ENCODE measurements around the gene YAP1. TPM values are rescaled to one million over a fixed set of nuclear protein-coding genes. Genes with fewer than 3 reads are reported as not detected.

YAP1 gene
- total and polyA plus RNA-seq, 3 donors from 2014 or later = 44.2 to 144 (median 110) TPM

- Histone ChIP-seq H3K9me3 (no peaks in the 10 kb centered on the region), H3K4me3 (peak overlapping the region; percentile 78 to 94), H3K27me3 (no peaks in the 10 kb centered on the region), H3K4me1 (peaks cover 11% of the 10 kb centered on the region), H3K36me3 (ENCODE audit: low read depth, missing control alignments) (no peaks in the 10 kb centered on the region), H3K27ac (peak overlapping the region; percentile 96 to 98)
- 3% methylated on average over 23 of the region's 31 CpGs; no CpG with 5 or more reads in 1 of the 2 donors for WGBS, 2 donors
- intact Hi-C loops (cut with DNase I; ENCODE audit: low total_unique reads) = no loop called here
- no peak for TF ChIP-seq CTCF (IDR thresholded peaks at IDR 0.05)
- TF ChIP-seq POLR2A (IDR thresholded peaks at IDR 0.05) = no peak
- DNase-seq = no peak
These were observed 439 bp downstream of the YAP1 start for GRCh38 chr11:102110761-102111010.

GRCh38 chr11:102111011-102111786, 952 bp downstream of the YAP1 start:
- no peaks in the 10 kb centered on the region for H3K36me3 ChIP-seq (ENCODE audit: low read depth, missing control alignments)
- TF ChIP-seq CTCF (IDR thresholded peaks at IDR 0.05) (no peak), POLR2A (IDR thresholded peaks at IDR 0.05) (no peak)
- intact Hi-C loops (cut with DNase I; ENCODE audit: low total_unique reads) = no loop called here
- no peaks in the 10 kb centered on the region for H3K9me3 ChIP-seq
- peak; percentile 84 for DNase-seq
- H3K27ac ChIP-seq = peak overlapping the region; percentile 96 to 98
- no peaks in the 10 kb centered on the region for H3K27me3 ChIP-seq
- peak overlapping the region; percentile 78 to 94 for H3K4me3 ChIP-seq
- WGBS, 2 donors = 1 to 2% methylated on average over 18 to 61 of the region's 61 CpGs
- H3K4me1 ChIP-seq = peaks cover 15% of the 10 kb centered on the region

- Histone ChIP-seq H3K27ac (peak overlapping the region; percentile 96 to 98), H3K27me3 (no peaks in the 10 kb centered on the region), H3K4me3 (peak overlapping the region; percentile 78 to 94), H3K9me3 (no peaks in the 10 kb centered on the region), H3K36me3 (ENCODE audit: low read depth, missing control alignments) (no peaks in the 10 kb centered on the region), H3K4me1 (peaks cover 23% of the 10 kb centered on the region)
- WGBS, 2 donors = 0 to 1% methylated on average over 20 of the region's 20 CpGs
- TF ChIP-seq CTCF (IDR thresholded peaks at IDR 0.05) = no peak
- no peak for TF ChIP-seq POLR2A (IDR thresholded peaks at IDR 0.05)
- peak; percentile 60 for DNase-seq
- intact Hi-C loops (cut with DNase I; ENCODE audit: low total_unique reads) = no loop called here
These were observed 1.7 kb downstream of the YAP1 start for GRCh38 chr11:102111787-102112508.

GRCh38 chr11:102112509-102112821, 2.2 kb downstream of the YAP1 start:
- H3K9me3 ChIP-seq = no peaks in the 10 kb centered on the region
- DNase-seq = peak; percentile 22
- WGBS, 2 donors = 9% methylated on average over 5 of the region's 5 CpGs
- no peak for TF ChIP-seq POLR2A (IDR thresholded peaks at IDR 0.05)
- TF ChIP-seq CTCF (IDR thresholded peaks at IDR 0.05) = no peak
- H3K4me3 ChIP-seq = peak overlapping the region; percentile 78 to 94
- no peaks in the 10 kb centered on the region for H3K36me3 ChIP-seq (ENCODE audit: low read depth, missing control alignments)
- H3K27ac ChIP-seq = peak overlapping the region; percentile 96 to 98
- no peaks in the 10 kb centered on the region for H3K27me3 ChIP-seq
- H3K4me1 ChIP-seq = peaks cover 28% of the 10 kb centered on the region
- intact Hi-C loops (cut with DNase I; ENCODE audit: low total_unique reads) = no loop called here
